ENCODE data around the gene CCDC17. TPM values are rescaled to one million over a fixed set of nuclear protein-coding genes. Genes with fewer than 3 reads are reported as not detected.

Gene CCDC17
- total RNA-seq, 4 donors from 2014 or later, result 1.3 to 3.3 (median 3.2) TPM; not detected in 1

DNA sequence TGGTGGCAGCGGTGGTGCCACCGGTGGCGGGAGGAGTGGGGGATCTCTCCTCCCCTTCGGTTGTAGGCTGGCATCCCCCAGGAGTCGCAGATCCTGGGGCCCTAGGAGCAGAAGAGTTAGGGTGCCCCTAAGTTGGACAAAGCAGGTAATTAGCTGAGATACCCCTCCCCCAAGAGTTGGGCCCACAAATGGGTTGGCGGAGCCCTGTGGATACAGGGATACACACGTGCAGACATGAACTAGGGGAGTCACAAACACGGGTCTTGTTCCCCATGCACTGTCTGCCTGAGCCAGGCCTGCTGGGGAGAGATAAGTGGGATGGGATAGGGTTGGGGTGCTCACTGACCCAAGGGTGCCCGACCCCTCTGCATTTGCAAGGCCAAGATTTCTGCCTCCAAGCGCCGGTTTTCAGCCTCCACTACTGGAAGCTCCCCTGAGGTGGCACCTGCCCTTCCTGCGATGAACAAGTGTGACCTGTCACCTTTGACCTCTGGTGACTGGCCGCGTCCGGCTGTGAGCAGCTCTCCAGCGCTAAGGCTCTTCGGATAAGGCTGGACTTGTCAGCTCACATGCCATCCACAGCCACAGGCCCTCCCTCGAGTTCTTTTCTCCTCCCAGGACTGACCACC is 1.8 kb downstream of the CCDC17 start:
- H3K9me3 ChIP-seq, result no peaks in the 10 kb centered on the region
- peak overlapping the region in 1 of 2 donors; percentile 35 for H3K4me3 ChIP-seq
- H3K27ac ChIP-seq, result peak overlapping the region; percentile 47 to 65
- no peaks in the 10 kb centered on the region for H3K27me3 ChIP-seq
- DNase-seq, result no peak
- TF ChIP-seq, protein P1, sequence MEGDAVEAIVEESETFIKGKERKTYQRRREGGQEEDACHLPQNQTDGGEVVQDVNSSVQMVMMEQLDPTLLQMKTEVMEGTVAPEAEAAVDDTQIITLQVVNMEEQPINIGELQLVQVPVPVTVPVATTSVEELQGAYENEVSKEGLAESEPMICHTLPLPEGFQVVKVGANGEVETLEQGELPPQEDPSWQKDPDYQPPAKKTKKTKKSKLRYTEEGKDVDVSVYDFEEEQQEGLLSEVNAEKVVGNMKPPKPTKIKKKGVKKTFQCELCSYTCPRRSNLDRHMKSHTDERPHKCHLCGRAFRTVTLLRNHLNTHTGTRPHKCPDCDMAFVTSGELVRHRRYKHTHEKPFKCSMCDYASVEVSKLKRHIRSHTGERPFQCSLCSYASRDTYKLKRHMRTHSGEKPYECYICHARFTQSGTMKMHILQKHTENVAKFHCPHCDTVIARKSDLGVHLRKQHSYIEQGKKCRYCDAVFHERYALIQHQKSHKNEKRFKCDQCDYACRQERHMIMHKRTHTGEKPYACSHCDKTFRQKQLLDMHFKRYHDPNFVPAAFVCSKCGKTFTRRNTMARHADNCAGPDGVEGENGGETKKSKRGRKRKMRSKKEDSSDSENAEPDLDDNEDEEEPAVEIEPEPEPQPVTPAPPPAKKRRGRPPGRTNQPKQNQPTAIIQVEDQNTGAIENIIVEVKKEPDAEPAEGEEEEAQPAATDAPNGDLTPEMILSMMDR (IDR thresholded peaks at IDR 0.05), result no peak
- TF ChIP-seq POLR2A (IDR thresholded peaks at IDR 0.05), result no peak
- intact Hi-C loops (cut with DNase I; ENCODE audit: low total_unique reads), result no loop called here
- H3K4me1 ChIP-seq, result no peaks in the 10 kb centered on the region
- H3K36me3 ChIP-seq, result no peaks in the 10 kb centered on the region

- H3K4me1 ChIP-seq, result no peaks in the 10 kb centered on the region
- H3K4me3 ChIP-seq, result no peak overlapping the region
- H3K36me3 ChIP-seq, result no peaks in the 10 kb centered on the region
- H3K9me3 ChIP-seq, result no peaks in the 10 kb centered on the region
- TF ChIP-seq POLR2A (IDR thresholded peaks at IDR 0.05), result no peak
- TF ChIP-seq, protein P1 (IDR thresholded peaks at IDR 0.05), result no peak
- no peak for DNase-seq
- H3K27me3 ChIP-seq, result no peaks in the 10 kb centered on the region
- intact Hi-C loops (cut with DNase I; ENCODE audit: low total_unique reads), result no loop called here
- H3K27ac ChIP-seq, result peak overlapping the region; percentile 47 to 65
Measured at GRCh38 chr1:45621501-45621836, 2.4 kb downstream of the CCDC17 start.

DNA sequence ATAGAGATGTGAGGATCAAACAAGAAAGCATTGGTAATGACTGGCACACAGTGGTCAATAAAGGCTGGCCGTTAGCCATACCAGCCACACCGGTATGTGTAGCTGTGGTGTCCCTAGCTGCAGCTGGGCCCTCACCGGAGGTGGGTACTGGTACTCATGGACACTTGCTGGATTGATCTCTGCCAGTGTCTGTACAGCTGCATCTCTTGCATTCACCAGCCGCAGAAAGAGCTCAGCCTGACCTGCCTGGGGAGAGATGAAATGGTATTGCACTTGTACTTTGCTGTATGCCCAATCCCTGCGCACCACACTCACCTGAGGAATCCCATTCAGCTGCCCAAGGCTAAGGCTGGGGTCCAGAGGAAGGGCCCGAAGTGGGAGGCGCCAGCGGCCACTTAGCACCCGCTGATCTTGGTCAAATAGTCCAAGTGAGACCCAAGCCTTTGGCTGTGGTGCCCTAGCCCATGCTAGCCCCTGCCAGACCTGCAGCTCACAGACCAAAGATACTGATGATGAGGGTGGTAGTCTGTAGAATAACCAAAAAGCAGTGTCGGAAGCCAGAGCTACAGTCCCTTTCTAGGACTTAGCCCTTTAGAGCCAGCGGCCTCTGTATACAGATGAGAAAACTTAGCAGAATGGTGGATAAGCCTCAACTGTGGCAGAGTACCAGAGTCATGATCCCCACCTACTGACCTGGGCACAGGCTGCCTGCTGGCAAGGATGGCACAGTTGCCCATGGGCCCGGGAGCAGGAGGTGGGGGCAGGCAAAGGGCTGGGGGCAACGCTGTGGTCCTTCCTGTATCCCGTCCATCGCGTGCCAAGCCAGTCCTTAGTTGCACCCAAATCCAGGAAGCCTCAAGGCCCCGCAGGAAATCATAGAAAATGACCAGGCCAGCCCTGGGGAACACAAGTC is 3.0 kb downstream of the CCDC17 start:
- Histone ChIP-seq H3K4me3 (no peak overlapping the region), H3K9me3 (no peaks in the 10 kb centered on the region), H3K4me1 (no peaks in the 10 kb centered on the region), H3K27ac (peak overlapping the region; percentile 47 to 65), H3K27me3 (no peaks in the 10 kb centered on the region), H3K36me3 (no peaks in the 10 kb centered on the region)
- intact Hi-C loops (cut with DNase I; ENCODE audit: low total_unique reads), result no loop called here
- TF ChIP-seq, protein P1 (IDR thresholded peaks at IDR 0.05), result no peak
- no peak for TF ChIP-seq POLR2A (IDR thresholded peaks at IDR 0.05)
- no peak for DNase-seq

- Histone ChIP-seq H3K4me1 (no peaks in the 10 kb centered on the region), H3K27ac (peak overlapping the region; percentile 52 to 60), H3K27me3 (no peaks in the 10 kb centered on the region), H3K36me3 (no peaks in the 10 kb centered on the region), H3K9me3 (no peaks in the 10 kb centered on the region), H3K4me3 (no peak overlapping the region)
- intact Hi-C loops (cut with DNase I; ENCODE audit: low total_unique reads), result no loop called here
- peak in 1 of 2 donors; percentile 52 for DNase-seq
- TF ChIP-seq, protein P1 (IDR thresholded peaks at IDR 0.05), result no peak
- no peak for TF ChIP-seq POLR2A (IDR thresholded peaks at IDR 0.05)
Measured at GRCh38 chr1:45619149-45619921, 4.5 kb downstream of the CCDC17 start.
